Duodenal mucosa (tissue), 2 donors: ENCODE data around the gene CBX8.

ENCODE experiments used
- H3K27ac ChIP-seq: one replicate; pipeline ENCODE4 v1.7.0; 2013; ENCODE audit warnings: low read depth, low read length
- H3K27me3 ChIP-seq, 2 donors: one replicate each; pipeline ENCODE4 v1.7.0; 2013; ENCODE audit warnings: low read length in 2 of 2, control low read depth in 1 of 2; ENCODE audit not compliant: insufficient read depth in 2 of 2, control insufficient read depth in 1 of 2
- H3K36me3 ChIP-seq, 2 donors: one replicate each; pipeline ENCODE4 v1.7.0; 2013; ENCODE audit warnings: low read length in 2 of 2, control low read depth in 1 of 2; ENCODE audit not compliant: insufficient read depth in 2 of 2, control insufficient read depth in 1 of 2
- H3K4me1 ChIP-seq, 2 donors: one replicate each; pipeline ENCODE4 v1.7.0; 2013; ENCODE audit warnings: low read length in 2 of 2, control low read depth in 1 of 2; ENCODE audit not compliant: insufficient read depth in 2 of 2, control insufficient read depth in 1 of 2
- H3K4me3 ChIP-seq, 2 donors: one replicate each; pipeline ENCODE4 v1.7.0; 2013; ENCODE audit warnings: low read length in 2 of 2, low read depth in 1 of 2
- H3K9ac ChIP-seq, 2 donors: one replicate each; pipeline ENCODE4 v1.7.0; 2013; ENCODE audit warnings: low read length in 2 of 2, low read depth in 1 of 2
- H3K9me3 ChIP-seq, 2 donors: one replicate each; pipeline ENCODE4 v1.7.0; 2013; ENCODE audit warnings: low read length in 2 of 2, control low read depth in 1 of 2; ENCODE audit not compliant: control insufficient read depth in 1 of 2

The CBX8 gene

GRCh38 chr17:79811868-79812352, 15.0 kb upstream of the CBX8 start:
- Histone ChIP-seq H3K4me3 (peak overlapping the region in 1 of 2 donors; percentile 34), H3K27me3 (peaks cover 78 to 80% of the 10 kb centered on the region in 2 donors), H3K27ac (no peak overlapping the region), H3K4me1 (peaks cover 35 to 39% of the 10 kb centered on the region in 2 donors), H3K9me3 (no peaks in the 10 kb centered on the region), H3K36me3 (no peaks in the 10 kb centered on the region), H3K9ac (no peak overlapping the region)

DNA sequence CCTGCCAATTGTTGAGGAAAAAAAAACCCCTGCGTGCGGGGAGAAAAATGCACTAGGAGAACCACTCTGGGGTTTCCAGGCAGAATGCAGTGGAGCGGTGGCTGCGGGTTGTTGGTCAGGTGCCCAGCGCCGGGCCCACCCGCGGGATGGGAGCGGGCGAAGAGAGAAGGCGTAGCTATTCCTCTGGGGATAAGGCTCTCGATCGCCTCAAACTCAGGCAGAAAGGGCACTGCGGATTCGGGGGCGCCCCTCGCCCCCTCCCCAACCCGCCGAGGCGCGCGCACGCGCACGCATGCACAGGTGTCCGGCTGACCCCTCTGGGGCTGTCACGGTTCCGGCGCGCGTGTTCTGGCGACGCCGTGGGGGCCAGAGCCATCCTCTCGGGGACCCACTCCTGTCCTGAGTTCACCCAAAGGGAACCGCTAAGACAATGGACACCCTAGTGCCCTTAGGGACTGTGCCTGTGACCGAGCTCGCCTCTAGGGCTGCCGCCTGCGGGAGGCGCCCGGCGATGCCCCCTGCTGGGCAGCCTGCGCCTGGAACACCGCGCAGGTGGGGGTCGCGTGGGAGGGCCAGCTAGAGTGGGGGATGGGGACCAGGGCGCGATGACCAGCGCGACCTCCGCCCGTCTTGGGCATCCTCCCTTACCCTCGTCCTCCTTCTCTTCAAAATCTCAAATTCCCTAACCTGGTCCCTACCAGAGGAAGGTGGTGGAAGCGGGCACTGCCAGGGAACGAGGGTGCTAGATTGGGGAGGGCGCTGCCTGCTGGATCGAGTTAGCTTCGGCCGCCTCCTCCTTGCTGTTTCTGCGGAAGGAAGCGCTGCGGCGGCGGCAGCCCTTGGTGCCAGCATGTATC, 14.4 kb upstream of the CBX8 start:
- H3K9me3 ChIP-seq: no peaks in the 10 kb centered on the region
- H3K4me3 ChIP-seq: peak overlapping the region in 1 of 2 donors; percentile 34
- peaks cover 78 to 80% of the 10 kb centered on the region in 2 donors for H3K27me3 ChIP-seq
- H3K36me3 ChIP-seq: no peaks in the 10 kb centered on the region
- peaks cover 35 to 39% of the 10 kb centered on the region in 2 donors for H3K4me1 ChIP-seq
- H3K27ac ChIP-seq: no peak overlapping the region
- H3K9ac ChIP-seq: no peak overlapping the region

DNA sequence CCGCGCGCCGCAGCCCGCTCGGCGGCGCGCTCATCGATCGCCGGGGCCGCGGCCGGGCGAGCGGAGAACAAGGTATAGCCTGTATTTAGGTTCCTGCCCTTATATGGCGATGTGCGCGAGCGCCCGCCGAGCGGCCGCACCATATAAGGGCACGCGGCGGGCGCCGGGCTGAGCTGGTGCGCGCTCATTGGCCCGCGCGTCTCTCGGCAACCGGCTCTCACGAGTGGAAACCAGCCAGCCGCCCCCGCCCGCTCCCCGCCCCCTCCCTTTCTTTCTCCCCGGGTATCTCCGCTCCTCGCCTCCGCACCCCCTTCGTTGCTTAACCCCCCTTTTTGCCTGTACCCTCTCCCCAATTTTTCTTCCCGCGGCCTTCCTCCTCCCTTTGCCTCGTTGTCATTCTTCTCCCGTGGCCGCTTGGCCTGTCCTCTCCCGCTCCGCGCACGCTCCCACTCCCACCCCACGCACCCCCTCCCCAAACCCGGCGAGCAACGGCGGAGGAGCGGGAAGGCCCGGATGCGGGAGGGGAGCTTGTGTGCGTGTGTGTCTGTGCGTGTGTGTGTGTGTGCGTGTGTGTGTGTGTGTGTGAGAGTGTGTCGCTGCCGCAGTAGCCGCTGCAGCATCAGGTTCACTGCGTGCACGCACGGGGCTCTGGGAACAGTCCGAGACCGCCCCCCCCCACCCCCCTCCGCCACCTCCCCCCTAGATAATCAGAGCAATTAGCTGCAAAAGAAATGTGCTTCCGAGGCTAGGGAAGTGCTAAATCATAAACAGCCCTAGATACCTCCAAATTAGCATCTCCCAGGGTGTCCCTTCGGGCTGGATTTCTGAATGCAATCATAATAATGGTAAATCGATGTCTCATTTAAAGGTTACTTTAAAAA, 13.5 kb upstream of the CBX8 start:
- H3K27ac ChIP-seq: no peak overlapping the region
- H3K4me1 ChIP-seq: peaks cover 35 to 36% of the 10 kb centered on the region in 2 donors
- H3K9me3 ChIP-seq: no peaks in the 10 kb centered on the region
- H3K27me3 ChIP-seq: peaks cover 78 to 80% of the 10 kb centered on the region in 2 donors
- no peaks in the 10 kb centered on the region for H3K36me3 ChIP-seq
- H3K9ac ChIP-seq: no peak overlapping the region
- no peak overlapping the region for H3K4me3 ChIP-seq

DNA sequence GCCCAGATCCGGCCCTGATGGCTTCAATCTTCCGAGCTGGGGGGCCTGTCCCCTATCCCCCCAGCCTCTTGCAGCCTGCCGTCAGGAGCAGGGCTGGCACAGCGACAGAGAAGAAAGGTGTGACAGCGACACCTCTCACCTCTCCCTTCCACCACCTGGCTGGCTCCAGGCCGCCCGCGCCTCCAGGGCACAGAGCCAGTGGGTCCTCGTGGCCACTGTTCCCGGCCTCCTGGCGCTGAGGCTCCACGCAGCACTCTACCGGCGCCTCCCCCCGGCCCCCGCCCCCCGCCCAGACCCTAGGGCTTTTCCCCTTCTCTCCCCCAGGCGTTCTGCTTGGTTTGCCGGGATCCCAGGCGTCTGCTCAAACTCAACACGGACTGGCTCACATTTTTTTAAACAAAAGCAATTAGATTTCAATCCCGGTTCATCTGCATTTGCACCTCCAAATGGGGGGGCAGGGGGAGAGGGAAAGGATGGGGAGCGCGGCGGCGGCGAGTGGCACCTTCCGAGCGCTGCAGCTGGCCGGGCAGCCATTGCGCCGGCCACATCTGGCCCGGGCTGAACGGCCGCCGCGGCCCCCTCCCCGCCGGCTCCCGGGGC, 12.8 kb upstream of the CBX8 start:
- peak overlapping the region in 1 of 2 donors; percentile 2 for H3K9ac ChIP-seq
- H3K4me1 ChIP-seq: peaks cover 30 to 33% of the 10 kb centered on the region in 2 donors
- H3K9me3 ChIP-seq: no peaks in the 10 kb centered on the region
- H3K27me3 ChIP-seq: peaks cover 78 to 81% of the 10 kb centered on the region in 2 donors
- H3K27ac ChIP-seq: no peak overlapping the region
- no peaks in the 10 kb centered on the region for H3K36me3 ChIP-seq
- H3K4me3 ChIP-seq: no peak overlapping the region

- Histone ChIP-seq H3K4me3 (no peak overlapping the region), H3K27me3 (peaks cover 78 to 81% of the 10 kb centered on the region in 2 donors), H3K36me3 (no peaks in the 10 kb centered on the region), H3K27ac (no peak overlapping the region), H3K4me1 (peaks cover 29 to 32% of the 10 kb centered on the region in 2 donors), H3K9me3 (no peaks in the 10 kb centered on the region), H3K9ac (peak overlapping the region; percentile 2 to 38)
These were observed 12.1 kb upstream of the CBX8 start for GRCh38 chr17:79808763-79809529.

GRCh38 chr17:79806863-79807720, 10.2 kb upstream of the CBX8 start:
- H3K27ac ChIP-seq: no peak overlapping the region
- peaks cover 88 to 89% of the 10 kb centered on the region in 2 donors for H3K27me3 ChIP-seq
- no peaks in the 10 kb centered on the region for H3K36me3 ChIP-seq
- H3K4me1 ChIP-seq: peaks cover 25 to 32% of the 10 kb centered on the region in 2 donors
- no peaks in the 10 kb centered on the region for H3K9me3 ChIP-seq
- no peak overlapping the region for H3K9ac ChIP-seq
- no peak overlapping the region for H3K4me3 ChIP-seq

GRCh38 chr17:79806446-79806760, 9.5 kb upstream of the CBX8 start:
- Histone ChIP-seq H3K4me1 (peaks cover 20 to 28% of the 10 kb centered on the region in 2 donors), H3K27ac (no peak overlapping the region), H3K36me3 (no peaks in the 10 kb centered on the region), H3K27me3 (peaks cover 88 to 89% of the 10 kb centered on the region in 2 donors), H3K9ac (no peak overlapping the region), H3K9me3 (no peaks in the 10 kb centered on the region), H3K4me3 (no peak overlapping the region)

DNA sequence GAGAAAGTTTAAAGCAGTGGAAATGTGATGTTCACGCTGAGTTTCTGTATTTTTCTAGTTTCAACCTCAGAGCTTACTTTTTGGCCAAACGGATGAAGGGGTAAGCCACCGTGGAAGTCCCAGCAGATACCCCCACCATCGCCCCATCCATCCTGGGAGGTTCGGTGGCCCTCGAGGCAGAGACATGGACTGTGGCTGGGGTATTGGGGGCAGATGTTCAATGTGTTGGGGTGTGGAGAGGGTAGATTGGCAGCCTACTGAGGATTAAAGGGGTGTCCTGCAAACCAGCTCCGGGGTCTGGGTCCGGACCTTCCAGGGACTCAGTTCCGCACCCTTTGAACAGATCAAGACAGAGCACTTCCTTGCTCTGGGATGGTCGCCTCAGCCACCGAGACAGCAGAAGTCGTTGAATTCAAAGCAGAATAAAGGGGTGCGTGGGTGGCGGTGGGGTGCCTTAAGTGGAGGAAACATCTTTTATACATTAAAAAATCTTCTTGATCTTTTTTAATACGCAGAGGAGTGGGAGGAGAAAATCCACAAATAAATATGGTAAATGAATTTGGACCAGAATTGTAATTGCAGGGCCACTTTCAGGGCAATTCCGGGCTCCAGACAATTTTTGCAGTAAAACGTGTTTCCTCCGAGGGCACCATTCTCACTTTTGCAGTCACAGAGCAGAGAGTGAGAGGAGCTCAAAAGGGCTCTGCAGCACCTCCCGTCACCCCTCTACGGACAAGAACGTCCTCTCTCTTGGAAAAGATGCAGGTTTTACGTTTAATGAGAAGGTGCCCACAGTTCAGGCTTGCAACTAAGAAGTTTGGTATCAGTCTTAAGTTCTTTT, 8.2 kb upstream of the CBX8 start:
- Histone ChIP-seq H3K9ac (no peak overlapping the region), H3K27me3 (peaks cover 94 to 95% of the 10 kb centered on the region in 2 donors), H3K27ac (no peak overlapping the region), H3K9me3 (no peaks in the 10 kb centered on the region), H3K4me3 (no peak overlapping the region), H3K4me1 (peaks cover 21 to 32% of the 10 kb centered on the region in 2 donors), H3K36me3 (no peaks in the 10 kb centered on the region)
